Posterior vena cava (tissue), 2 donors: Measurements from ENCODE around the gene PEX26. TPM values are rescaled to one million over a fixed set of nuclear protein-coding genes. Genes with fewer than 3 reads are reported as not detected.
"Not testable (repeated sequence)": the region's sequence is repeated elsewhere in the genome, so short reads cannot be mapped to it uniquely, and the experiment has no call there.

ENCODE experiments used
- DNase-seq: peaks from one replicate; pipeline ENCODE4 v3.0.0-alpha.2; 2020; ENCODE audit warnings: low spot score
- intact Hi-C, 2 donors: fragments of 100-400 bp; cut with DNase I; formaldehyde crosslinking; loops; one replicate each; pipeline versions ENCODE4 v1.14.1 to v1.14.2; 2022 to 2023
- total RNA-seq, 2 donors: library from RNA; stranded (reverse); fragmentation: NEBNext Ultra II Directional; extraction: Animal tissue kit (Norgen Biotek cat#: 25700); gene quantifications; one replicate each; pipeline ENCODE4 v1.2.1, GENCODE V29; 2021
- donor health status: DM: yes; HTN: yes; CAD: no.
- donor health status: DM: yes; HTN: yes; CAD: no.

The PEX26 gene
- total RNA-seq, 2 donors from 2014 or later = 25.5 to 28.5 TPM

DNA sequence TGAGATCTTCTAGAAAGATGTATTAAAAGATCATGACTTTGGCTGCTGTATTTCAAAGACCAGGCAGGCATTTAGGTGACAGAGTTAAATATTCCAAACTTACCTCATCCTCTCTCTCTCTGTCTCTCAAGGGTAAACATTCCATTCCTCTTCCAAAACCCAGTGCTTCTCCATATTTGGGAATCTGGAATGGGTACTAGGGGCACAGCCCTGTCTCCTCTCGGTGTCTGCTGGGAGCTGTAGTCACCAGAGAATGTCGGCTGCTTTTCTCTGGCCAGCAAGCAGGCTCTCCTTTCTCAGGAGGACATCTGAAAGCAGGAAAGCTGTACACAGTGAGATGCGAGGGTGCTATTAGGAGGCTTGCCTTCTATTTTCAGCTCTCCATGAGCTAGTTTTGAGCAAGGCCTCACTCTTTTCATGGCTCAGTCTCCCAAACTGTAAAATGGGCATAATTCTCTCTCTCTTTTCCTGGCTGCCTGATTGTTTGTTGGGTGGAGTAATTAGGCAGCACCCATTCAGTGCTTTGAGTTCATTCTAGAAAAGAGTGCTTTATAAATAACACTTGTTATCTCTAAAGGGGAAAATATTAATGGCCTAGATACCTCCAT is 9.3 kb upstream of the PEX26 start:
- DNase-seq = peak; percentile 53
- intact Hi-C loops = loop anchor here in 1 of 2 donors (10.0 kb wide), 1 partner anchor 54 kb away; no protein-coding TSS in a partner anchor

DNA sequence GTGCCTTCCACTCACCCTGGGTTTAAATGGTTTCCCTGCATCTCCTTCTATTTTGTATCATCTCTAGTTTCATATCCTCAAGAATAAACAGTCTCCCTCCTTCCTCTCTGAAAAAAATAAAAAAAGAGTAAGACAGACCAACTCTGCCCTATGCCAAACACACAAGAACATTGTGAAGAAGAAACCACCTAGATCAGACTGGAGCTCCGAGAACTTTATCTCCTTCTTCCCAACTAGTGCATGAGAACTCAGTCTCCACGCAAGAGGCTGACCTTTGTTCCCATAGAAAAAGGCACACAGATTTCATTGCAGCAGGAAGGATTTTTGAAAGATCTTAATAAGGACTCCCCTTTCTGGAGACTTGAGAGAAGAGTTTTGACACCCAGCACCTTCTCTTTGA is 8.7 kb upstream of the PEX26 start:
- DNase-seq = no peak
- intact Hi-C loops = loop anchor here in 1 of 2 donors (10.0 kb wide), 1 partner anchor 54 kb away; no protein-coding TSS in a partner anchor

DNA sequence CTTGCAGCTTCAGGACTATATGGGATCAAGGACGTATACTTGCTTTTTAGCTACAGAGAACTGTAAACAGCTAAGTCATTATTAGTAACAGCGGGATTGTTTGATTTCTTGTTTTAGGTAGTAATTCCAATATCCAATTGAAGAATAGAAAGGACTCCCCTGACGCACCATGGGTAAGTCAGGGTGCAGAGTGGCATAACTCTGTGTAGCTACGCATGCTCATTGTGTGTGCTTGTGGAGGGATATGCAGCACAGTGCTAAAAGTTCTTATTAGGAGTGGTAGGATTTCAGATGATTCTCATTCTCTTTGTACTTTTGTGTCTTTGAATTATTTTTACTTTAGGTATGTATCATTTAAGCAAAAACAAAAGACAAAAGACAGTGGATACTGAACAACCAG is 7.7 kb upstream of the PEX26 start:
- intact Hi-C loops = loop anchor here (5.0 to 10.0 kb wide), 2 partner anchors 33 to 165 kb away; no protein-coding TSS in a partner anchor

GRCh38 chr22:18070556-18071306 is 7.1 kb upstream of the PEX26 start:
- intact Hi-C loops = loop anchor here (5.0 to 10.0 kb wide), 2 partner anchors 33 to 166 kb away; no protein-coding TSS in a partner anchor
- DNase-seq = peak; percentile 52

More for the DNA sequence above, 7.7 kb upstream of the PEX26 start:
- no peak for DNase-seq

DNA sequence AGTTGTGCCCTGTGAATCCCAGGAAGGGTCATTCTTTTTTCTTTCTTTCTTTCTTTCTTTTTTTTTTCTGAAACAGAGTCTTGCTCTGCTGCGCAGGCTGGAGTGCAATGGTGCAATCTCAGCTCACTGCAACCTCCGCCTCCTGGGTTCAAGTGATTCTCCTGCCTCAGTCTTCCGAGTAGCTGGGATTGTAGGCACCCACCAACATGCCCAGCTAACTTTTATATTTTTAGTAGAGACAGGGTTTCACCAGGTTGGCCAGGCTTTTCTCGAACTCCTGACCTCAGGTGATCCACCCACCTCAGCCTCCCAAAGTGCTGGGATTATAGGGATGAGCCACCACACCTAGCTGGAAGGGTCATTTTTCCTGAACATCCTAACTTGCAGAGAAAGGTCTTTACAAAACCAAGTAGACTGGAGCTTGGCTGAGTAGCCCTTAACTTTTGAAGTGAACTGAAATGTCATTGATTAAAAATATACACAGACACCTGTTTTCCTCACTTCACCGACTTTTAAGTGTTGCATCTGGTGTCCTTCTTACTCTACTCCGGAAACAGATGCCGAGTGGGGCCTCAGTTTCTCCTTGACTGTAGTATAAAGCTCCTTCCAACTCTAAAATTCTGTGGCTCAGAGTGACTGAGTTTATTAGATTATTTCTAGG is 6.4 kb upstream of the PEX26 start:
- intact Hi-C loops = loop anchor here (5.0 to 10.0 kb wide), 2 partner anchors 34 to 167 kb away; no protein-coding TSS in a partner anchor
- not testable (repeated sequence) for DNase-seq

DNA sequence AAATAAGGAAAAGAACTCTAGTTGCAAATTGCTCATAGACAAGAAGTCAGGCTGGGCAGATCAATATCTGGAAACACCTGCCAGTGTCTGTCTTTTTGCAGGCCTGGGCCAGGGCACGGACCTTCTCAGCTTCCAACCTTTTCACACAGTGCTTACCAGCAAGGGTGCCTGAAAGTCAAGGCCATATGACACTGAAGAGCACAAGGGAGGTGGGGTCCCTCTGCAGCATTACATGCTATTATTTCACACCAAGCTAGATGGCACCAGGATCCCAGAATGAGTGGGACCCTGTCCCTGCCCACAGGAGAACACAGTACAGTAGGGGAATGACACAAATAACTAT is 5.9 kb upstream of the PEX26 start:
- intact Hi-C loops = loop anchor here (5.0 to 10.0 kb wide), 2 partner anchors 35 to 167 kb away; no protein-coding TSS in a partner anchor
- DNase-seq = peak; percentile 34

- intact Hi-C loops = loop anchor here (5.0 to 10.0 kb wide), 2 partner anchors 36 to 169 kb away; no protein-coding TSS in a partner anchor
- DNase-seq = no peak
Observed at GRCh38 chr22:18073467-18073866, 4.3 kb upstream of the PEX26 start.

GRCh38 chr22:18073927-18074326 is 3.9 kb upstream of the PEX26 start:
- DNase-seq = not testable (repeated sequence)
- intact Hi-C loops = loop anchor here (5.0 to 10.0 kb wide), 2 partner anchors 37 to 169 kb away; no protein-coding TSS in a partner anchor

DNA sequence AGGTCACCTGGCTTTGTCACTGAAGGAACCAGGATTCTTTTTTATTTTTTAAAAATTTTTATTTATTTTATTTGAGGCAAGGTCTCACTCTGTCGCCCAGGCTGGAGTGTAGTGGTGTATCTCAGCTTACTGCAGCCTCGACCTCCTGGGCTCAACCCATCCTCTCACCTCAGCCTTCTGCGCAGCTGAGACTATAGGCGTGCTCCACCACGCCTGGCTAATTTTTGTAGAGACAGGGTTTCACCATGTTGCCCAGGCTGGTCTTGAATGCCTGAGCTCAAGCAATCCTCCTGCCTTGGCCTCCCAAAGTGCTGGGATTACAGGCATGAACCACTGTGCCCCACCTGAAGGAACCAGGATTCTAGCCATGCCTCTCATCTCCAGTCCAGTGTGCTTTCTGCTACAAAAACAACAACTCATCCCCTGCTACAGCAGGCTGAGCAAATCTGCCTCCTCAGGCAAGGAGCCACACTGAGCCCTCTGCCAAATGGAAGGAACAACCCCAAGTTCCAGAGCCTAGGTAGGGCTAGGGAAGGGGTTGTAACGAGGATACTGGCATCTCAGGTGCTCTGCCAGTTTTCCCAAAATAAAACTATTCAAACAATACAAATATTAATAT is 2.6 kb upstream of the PEX26 start:
- intact Hi-C loops = loop anchor here (5.0 to 10.0 kb wide), 3 partner anchors 163 to 243 kb away; no protein-coding TSS in a partner anchor
- DNase-seq = no peak

DNA sequence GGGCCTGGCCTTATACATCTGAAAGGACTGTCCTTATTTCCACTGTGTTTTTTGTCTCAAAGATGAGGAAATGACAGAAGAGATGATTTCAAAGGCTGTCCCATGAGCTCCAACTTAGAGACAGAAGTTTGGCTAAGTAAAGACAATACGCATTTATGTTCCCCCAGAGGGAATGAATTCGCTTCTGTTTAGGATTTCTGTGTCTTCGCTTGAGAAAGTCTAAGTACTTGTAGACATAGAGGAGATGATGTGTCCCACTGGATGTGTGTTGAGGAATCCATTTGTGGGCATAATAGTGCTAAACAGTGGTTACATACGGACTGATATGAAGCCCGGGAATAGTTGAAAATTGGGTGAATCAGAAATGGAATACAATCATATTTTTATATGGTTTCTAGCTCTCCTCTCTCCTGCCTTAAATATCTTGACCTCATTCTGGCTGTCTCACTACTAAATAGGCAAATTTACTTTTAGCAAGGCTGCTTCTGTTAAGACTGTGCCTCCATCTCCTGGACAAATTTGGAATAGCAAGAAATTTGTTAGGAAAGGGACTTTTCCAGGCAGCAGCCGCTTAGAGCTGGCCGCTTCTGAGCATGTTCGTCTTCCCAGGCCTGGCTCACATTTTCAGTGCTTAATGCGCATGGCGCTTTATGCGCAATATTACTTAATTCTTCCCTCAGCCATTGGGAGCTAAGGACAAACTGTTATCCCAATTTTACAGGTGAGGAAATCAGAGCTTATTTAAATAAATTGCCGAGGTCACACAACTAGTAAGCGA is 1.9 kb upstream of the PEX26 start:
- intact Hi-C loops = loop anchor here (2.0 to 10.0 kb wide), 4 partner anchors 164 to 245 kb away; no protein-coding TSS in a partner anchor
- no peak for DNase-seq

GRCh38 chr22:18077087-18077638 is 627 bp upstream of the PEX26 start:
- intact Hi-C loops = loop anchor here (2.0 to 10.0 kb wide), 4 partner anchors 165 to 246 kb away; no protein-coding TSS in a partner anchor
- DNase-seq = no peak

DNA sequence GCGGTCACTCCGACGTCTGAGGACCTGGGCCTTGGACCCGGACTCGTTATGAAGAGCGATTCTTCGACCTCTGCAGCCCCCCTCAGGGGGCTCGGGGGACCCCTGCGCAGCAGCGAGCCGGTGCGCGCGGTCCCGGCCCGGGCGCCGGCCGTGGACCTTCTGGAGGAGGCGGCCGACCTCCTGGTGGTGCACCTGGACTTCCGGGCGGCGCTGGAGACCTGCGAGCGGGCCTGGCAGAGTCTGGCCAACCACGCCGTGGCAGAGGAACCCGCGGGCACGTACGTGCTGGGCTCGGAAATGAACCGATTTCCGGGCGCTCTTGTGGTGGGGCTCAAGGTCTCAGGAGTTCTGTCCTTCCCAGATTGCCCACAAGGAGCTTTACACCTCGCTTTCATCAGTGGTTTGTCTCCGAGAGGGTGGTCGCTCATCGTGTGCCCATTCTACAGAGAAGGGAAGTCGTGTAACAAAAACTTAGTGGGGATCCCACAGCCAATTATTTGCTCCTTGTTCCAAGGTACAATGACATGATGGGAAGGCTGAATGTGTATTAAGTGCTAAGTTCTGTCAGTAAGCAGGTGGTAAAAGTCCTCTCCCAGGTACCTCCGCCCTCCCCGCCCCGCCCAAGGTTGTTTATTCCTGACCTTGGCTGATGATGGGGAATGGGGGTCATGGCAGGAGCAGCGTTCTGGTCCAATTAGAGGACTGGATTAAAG is 695 bp downstream of the PEX26 start:
- no peak for DNase-seq
- intact Hi-C loops = loop anchor here (2.0 to 10.0 kb wide), 4 partner anchors 166 to 322 kb away; no protein-coding TSS in a partner anchor

- intact Hi-C loops = loop anchor here (2.0 to 10.0 kb wide), 4 partner anchors 167 to 323 kb away; no protein-coding TSS in a partner anchor
- DNase-seq = no peak
Observed at GRCh38 chr22:18079706-18080233, 2.0 kb downstream of the PEX26 start.

DNA sequence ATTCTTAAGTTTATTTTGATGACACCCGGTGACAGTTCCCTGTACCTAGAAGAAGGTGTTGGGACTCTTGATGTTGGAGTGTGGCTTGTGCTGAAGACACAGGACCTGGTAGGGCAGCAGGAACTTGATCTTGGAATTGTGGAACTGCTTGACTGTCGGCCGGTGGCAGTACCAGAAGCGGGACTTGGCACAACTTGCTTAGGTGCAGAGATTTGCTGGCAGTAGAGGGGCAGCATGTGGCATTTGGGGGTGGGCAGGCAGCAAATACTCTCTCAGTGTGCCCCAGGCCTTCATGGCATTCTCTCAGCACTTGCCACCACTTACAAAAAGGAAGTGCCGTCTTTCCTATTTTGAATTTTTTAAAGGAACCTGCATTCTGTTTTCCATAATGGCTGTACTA is 3.6 kb downstream of the PEX26 start:
- no peak for DNase-seq
- intact Hi-C loops = no loop called here

DNA sequence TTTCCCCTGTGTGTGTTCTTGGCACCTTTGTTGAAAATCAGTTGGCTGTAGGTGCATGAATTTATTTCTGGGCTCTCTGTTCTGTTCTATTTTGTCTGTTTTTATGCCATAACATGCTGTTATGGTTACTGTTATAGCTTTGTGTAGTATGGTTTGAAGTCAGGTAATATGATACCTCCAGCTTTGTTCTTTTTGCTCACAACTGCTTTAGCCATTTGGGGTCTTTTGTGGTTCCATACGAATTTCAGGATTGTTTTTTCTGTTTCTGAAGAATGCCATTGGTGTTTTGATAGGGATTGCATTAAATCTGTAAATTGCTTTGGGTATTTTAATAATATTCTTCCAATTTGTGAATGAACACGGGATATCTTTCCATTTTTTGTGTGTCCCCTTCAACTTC is 4.7 kb downstream of the PEX26 start:
- intact Hi-C loops = no loop called here
- DNase-seq = no peak

DNA sequence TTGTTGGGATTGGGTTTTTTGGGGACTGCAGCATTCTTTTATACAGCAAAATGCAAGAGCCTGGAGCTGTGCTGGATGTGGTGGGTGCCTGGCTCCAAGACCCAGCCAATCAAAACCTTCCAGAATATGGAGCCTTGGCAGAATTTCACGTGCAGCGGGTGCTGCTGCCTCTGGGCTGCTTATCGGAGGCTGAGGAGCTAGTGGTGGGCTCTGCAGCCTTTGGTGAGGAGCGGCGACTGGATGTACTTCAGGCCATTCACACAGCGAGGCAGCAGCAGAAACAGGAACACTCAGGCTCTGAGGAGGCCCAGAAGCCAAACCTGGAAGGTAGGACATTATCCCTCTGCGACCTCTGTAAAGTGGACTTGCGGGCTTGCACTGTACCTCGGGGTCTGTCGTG is 5.6 kb downstream of the PEX26 start:
- intact Hi-C loops = no loop called here
- no peak for DNase-seq

DNA sequence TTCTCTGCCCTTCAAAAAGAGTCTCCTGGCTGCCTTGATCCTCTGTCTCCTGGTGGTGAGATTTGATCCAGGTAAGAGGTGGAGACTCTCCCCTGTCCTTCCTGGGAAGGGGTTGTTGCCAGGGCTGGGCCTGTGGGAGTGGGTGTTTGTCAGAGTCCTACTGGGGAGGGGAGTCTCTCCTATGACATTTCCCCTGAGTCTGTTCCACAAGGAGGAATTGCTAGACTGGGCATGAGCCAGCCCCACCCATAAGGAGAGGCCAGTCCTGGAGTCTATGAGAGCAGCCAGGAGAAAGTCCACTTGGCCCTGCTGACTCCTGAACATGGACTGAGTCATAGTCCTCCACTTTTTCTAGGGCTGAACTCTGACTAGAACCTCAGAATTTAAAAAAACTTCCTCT is 7.4 kb downstream of the PEX26 start:
- DNase-seq = no peak
- intact Hi-C loops = no loop called here
